HG03135 (cell line): Measurements from ENCODE around the gene PHLDB1.
"Not testable (repeated sequence)": the region's sequence is repeated elsewhere in the genome, so short reads cannot be mapped to it uniquely, and the experiment has no call there.

Experiments used
- ATAC-seq: cut with Tn5 transposase; IDR thresholded peaks from one replicate; pipeline ENCODE4 v1.9.1; 2021; ENCODE audit warnings: mild to moderate bottlenecking, moderate library complexity; ENCODE audit not compliant: unreplicated experiment

Gene PHLDB1

GRCh38 chr11:118682939-118683338, 75.5 kb downstream of the PHLDB1 start:
- not testable (repeated sequence) for ATAC-seq

GRCh38 chr11:118684187-118684586, 76.8 kb downstream of the PHLDB1 start:
- ATAC-seq, result no peak

- no peak for ATAC-seq
These were observed 80.5 kb downstream of the PHLDB1 start for GRCh38 chr11:118687906-118688305.

DNA sequence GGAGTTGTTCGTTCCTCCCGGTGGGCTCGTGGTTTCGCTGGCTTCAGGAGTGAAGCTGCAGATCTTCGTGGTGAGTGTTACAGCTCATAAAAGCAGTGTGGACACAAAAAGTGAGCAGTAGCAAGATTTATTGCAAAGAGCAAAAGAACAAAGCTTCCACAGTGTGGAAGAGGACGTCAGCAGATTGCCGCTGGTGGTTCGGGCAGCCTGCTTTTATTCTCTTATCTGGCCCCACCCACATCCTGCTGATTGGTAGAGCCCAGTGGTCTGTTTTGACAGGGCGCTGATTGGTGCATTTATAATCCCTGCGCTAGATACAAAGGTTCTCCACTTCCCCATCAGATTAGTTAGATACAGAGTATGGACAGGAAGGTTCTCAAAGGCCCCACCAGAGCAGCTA, 80.9 kb downstream of the PHLDB1 start:
- not testable (repeated sequence) for ATAC-seq

DNA sequence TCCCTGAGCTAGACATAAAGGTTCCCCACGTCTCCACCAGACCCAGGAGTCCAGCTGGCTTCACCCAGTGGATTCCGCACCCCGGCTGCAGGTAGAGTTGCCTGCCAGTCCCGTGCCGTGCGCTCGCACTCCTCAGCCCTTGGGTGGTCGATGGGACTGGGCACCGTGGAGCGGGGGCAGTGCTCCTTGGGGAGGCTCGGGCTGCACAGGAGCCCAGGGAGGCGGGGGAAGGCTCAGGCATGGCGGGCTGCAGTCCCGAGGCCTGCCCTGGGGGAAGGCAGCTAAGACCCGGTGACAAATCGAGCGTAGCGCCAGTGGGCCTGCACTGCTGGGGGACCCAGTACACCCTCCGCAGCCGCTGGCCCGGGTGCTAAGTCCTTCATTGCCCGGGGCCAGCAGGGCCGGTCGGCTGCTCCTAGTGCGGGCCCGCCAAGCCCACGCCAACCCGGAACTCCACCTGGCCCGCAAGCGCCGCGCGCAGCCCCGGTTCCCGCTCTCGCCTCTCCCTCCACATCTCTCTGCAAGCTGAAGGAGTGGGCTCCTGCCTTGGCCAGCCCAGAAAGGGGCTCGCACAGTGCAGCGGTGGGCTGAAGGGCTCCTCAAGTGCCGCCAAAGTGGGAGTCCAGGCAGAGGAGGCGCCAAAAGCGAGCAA, 81.6 kb downstream of the PHLDB1 start:
- no peak for ATAC-seq

- ATAC-seq, result peak; percentile 5
These were observed 82.1 kb downstream of the PHLDB1 start for GRCh38 chr11:118689503-118689851.

DNA sequence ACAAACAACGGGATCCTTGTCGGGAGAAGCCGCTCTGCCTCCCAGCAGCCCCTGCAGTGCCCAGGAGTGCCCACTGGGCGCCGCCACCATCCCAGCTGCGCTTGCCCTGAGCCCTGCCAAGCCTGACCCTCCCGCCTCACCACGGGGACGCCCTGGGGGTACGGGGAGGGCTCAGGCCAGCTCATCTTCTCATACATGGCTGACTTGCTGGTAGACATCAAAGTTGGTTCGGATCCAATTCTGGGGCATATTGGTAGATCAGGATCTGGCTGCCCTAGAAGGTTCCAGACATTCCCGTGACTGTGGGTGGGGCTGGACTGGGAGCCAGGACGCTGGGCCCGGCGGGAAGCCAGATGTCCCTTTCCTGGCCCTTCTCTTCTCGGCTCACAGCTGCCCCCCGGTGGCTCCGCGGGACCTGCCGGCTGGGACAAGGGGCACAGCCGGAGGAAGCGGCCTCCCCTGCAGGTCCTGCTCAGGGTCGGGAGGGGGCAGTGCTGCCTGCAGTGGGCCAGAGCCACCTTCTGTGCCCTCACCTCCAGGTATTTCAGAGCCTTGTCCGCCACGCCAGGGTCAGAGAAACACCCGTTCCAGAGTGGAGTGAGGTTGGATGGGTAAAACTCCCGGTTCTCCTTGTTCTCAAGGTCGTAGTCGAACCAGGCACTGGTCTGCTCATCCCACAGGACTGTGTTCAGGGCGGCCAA, 82.6 kb downstream of the PHLDB1 start:
- ATAC-seq, result peak; percentile 83

DNA sequence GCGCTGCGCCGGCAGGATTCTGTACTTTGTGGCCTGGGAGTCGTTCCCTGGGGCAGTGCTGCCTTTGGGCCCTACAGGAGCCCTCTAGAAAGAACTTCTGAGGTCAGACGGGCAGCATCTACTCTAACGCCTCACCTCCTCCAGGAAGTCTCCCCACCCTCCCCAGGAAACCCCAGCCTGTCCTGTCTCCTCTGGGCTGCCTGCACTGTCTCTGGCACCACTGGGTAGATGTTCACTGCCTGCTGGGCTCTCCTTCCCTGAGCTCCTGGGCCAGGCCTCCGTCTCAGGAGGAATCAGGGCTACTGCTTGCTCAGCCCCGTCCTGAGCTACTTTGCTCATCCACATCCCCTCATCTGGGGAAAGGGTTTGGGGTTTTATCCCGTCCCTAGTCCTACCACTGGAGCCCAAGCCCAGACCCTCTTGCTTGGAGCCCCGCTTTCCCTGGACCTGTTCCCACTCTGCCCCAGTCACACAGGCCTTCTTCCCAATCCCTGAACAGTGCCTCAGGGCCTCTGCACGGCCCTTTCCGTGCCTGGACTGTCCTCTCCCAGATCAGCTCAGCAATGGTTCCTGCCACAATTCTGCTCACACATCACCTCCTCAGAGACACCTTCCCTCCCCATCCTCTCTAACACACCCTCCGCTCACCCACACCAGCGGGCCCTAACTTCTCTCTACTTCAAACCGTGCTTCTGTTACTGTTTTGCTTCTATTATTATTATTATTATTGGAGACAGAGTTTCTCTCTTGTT, 83.3 kb downstream of the PHLDB1 start:
- no peak for ATAC-seq

GRCh38 chr11:118691926-118692830, 84.8 kb downstream of the PHLDB1 start:
- ATAC-seq, result no peak

- ATAC-seq, result no peak
These were observed 86.8 kb downstream of the PHLDB1 start for GRCh38 chr11:118694185-118694584.

- ATAC-seq, result no peak
These were observed 87.4 kb downstream of the PHLDB1 start for GRCh38 chr11:118694771-118695170.

DNA sequence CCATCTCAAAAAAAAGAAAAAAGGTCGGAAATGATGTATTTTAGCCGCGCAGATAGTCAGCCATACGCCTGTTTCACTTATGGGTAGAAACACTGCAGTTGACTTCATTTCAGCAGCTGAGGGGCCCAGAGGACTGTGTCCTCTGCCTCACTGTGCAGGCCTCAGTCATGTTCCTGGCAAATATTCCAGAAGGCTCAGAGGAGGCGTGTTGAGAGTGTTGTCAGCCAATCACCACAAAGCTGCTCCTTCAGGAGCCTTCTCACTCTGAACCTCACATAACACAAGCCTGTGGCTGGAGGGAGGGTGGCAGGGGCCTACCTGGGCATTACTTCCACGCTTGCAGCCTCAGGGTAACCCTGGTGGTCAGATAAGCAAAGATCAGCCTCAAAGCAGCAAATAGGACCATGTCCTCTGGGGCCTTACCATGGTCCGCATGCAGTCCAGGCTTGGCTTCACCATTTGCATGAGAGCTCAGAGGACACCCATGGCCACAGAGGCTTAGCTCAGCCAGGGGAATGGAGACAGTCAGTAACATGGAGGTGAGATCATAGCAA, 89.3 kb downstream of the PHLDB1 start:
- no peak for ATAC-seq

DNA sequence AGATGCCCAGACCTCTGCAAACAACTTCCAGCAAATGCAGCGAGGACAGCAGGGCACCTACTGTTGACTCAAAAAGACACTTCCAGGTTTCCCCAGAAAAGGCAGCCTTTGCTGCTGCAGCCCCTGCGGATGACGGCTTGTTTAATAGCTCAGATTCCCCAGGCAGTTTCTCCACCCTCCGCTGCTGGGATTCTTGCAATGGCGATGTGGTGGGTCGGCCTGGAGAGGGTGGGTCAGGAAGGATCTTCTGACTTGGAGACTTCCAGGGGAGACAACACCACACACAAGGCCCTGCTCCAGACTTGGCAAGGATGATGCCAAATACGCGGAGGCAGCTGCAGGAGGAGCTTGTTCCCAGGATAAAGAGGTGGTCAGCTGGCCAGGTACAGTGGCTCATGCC, 89.9 kb downstream of the PHLDB1 start:
- ATAC-seq, result no peak

DNA sequence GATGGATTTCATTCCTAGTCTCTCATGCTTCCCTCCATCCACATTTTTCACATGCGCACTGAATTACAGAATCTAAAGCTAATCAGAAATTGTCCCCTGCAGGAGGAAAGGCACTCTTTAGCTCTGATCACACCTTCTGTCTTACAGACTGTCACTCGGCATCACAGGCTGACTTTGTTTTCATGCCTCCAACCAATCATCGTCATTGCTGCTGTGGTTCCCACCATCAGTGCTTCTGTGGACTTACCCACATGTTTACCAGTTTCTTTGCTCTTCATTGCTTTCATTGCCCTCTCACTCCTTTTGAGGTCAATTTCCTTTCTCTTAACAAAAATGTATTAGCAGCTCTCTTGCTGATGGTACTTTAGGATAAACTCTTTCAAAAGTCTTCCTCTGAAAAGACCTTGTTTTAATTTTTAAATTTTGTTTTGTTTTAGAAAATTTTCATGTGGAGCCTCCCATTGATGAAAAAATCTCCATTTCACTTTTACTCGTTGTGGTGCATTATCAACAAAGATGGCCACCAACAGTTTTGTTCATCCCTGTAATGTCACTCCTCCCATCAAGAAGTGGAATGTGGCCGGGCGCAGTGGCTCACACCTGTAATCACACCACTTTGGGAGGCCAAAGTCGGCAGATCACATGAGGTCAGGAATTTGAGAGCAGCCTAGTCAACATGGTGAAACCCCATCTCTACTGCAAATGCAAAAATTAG, 92.2 kb downstream of the PHLDB1 start:
- ATAC-seq, result no peak

- no peak for ATAC-seq
These were observed 96.2 kb downstream of the PHLDB1 start for GRCh38 chr11:118703563-118704106.

DNA sequence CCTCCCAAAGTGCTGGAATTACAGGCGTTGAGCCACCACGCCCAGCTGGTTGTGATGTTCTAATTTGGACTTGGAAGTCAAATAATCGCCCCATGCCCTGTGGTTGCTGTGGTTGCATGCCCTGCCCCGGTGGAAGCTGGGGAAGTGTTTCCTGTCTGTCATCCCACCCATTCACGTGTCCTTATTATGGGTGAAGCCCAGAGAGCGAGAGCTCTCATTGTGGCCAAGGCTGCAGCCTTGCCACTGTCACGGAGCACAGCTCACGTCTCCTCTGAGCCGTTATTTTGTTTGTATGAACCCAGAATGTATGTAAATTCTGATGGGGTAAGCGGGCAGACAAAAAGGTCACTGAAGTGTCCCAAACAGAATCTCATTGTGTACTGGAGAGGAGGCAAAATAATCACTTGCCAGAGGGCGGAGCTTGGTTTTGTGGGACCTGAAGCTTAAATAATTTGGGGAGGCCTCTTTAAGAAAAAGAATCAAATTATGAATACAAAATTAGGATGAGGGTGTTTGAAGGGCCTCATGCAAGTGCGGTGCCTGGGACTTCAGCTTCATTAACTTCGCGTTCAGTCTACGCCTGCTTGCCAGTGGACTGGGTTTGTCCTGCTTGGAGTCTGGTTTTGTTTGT, 97.8 kb downstream of the PHLDB1 start:
- no peak for ATAC-seq

DNA sequence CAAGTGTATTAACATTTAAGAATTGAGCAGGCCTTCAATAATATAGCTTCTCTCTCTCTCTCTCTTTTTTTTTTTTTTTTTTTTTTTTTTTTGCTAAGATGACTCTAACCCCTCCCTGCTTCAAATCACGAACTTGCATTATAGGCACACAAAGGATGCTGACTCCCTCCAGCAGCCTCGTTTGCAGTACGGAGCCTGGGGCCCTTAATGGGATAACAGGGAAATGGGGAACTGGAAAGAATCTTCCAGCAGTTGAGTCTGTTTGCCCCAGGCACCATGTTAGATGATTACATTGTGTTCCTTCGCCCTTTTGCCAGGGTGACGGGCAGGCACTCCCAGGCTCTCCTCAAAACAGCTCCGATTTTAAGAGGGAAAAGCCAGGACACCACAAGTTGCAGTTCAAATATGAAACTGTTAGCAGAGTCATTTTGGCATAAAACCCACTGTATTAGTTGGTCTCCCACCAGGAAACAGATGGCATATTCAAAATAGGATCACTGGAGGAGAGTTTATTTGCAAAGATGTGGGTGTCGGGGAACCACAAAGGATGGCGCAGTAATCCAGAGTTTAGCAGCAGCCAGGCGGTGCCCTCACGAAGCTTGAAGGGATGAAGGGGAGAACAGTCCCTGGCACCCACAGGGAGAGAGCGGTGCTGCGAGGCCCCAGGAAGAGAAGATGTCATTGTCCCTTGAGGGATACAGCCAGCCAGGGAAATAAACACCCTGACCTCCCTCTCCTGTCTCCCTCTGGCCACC, 98.6 kb downstream of the PHLDB1 start:
- no peak for ATAC-seq

GRCh38 chr11:118706546-118706825, 99.1 kb downstream of the PHLDB1 start:
- no peak for ATAC-seq
